Measurements from ENCODE around the gene POU2AF1. TPM values are rescaled to one million over a fixed set of nuclear protein-coding genes. Genes with fewer than 3 reads are reported as not detected.
"Not testable (repeated sequence)": the region's sequence is repeated elsewhere in the genome, so short reads cannot be mapped to it uniquely, and the experiment has no call there.

Gene POU2AF1
- total and polyA plus RNA-seq, 12 donors = 0.03 to 1.7 (median 0.55) TPM; not detected in 6

DNA sequence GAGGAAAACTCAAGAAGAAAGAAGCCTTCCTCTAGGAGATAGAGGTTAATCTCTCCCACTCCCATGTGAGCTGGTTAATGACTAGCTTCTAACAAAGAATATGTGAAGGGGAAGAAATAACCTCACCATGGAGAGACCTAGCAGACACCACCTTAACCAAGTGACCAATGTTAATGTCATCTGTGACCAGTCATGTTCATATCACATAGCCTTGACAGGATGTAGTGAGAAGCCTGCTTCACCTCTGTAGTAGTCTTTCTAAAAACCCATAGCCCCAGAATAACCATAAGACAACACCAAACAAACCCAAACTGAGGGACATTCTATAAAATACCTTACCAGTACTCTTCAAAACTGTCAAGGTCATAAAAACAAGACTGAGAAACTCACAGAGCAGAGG, 21.5 kb upstream of the POU2AF1 start:
- intact Hi-C loops (cut with DNase I) = no loop called here
- no peak overlapping the region for H3K27ac ChIP-seq
- TF ChIP-seq, protein P1, sequence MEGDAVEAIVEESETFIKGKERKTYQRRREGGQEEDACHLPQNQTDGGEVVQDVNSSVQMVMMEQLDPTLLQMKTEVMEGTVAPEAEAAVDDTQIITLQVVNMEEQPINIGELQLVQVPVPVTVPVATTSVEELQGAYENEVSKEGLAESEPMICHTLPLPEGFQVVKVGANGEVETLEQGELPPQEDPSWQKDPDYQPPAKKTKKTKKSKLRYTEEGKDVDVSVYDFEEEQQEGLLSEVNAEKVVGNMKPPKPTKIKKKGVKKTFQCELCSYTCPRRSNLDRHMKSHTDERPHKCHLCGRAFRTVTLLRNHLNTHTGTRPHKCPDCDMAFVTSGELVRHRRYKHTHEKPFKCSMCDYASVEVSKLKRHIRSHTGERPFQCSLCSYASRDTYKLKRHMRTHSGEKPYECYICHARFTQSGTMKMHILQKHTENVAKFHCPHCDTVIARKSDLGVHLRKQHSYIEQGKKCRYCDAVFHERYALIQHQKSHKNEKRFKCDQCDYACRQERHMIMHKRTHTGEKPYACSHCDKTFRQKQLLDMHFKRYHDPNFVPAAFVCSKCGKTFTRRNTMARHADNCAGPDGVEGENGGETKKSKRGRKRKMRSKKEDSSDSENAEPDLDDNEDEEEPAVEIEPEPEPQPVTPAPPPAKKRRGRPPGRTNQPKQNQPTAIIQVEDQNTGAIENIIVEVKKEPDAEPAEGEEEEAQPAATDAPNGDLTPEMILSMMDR (IDR thresholded peaks at IDR 0.05) = no peak
- TF ChIP-seq POLR2A (IDR thresholded peaks at IDR 0.05) = no peak
- H3K9me3 ChIP-seq (replicated peaks in 1 of 3) = no peaks in the 10 kb centered on the region
- H3K27me3 ChIP-seq = no peaks in the 10 kb centered on the region
- no peaks in the 10 kb centered on the region for H3K4me1 ChIP-seq (replicated peaks in 1 of 2)
- DNase-seq = no peak
- H3K36me3 ChIP-seq (replicated peaks in 1 of 2) = no peaks in the 10 kb centered on the region
- H3K4me3 ChIP-seq = no peak overlapping the region

DNA sequence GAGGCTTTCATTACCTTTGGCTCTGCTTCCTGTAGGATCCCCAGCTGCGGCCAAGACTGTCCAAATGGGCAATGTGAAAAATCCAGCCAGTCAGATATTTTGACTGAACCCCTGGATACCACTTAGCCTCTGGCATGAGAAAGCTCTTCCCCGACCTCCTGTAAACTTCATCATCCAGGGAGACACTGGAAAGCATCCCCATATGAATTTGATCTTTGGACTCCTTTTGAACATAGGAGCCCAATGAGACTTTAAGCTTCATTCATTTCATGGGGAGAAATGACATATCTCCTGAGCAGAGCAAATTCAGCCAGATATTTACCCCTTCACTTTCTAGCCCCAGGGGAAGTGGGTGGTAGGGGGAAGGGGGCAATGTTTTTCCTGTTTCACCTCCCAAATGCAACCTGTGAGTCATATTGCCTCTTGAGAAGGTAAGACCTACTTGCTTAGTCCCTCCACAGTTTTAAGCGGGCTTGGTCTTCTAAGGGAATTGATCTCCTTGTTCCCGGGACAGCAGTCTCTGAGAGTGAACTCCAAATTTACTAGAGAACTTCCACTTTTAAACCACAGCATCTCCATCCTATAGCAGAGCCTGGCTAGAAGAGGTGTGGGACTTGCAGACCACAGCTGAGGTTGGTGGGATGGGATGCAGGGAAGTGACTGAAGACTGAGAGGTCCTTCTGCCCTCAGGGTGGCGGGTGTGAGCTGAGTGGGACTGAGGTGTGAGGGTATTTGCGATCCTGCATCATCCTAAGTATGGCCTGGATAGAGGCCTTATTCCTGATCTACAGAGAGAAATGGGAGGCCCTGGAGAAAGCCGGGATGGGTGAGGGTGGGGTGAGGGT, 20.3 kb upstream of the POU2AF1 start:
- Histone ChIP-seq H3K36me3 (replicated peaks in 1 of 2) (no peaks in the 10 kb centered on the region), H3K4me3 (no peak overlapping the region), H3K9me3 (replicated peaks in 1 of 3) (no peaks in the 10 kb centered on the region), H3K4me1 (replicated peaks in 1 of 2) (no peaks in the 10 kb centered on the region), H3K27ac (no peak overlapping the region), H3K27me3 (no peaks in the 10 kb centered on the region)
- TF ChIP-seq, protein P1 (IDR thresholded peaks at IDR 0.05) = no peak
- no peak for TF ChIP-seq POLR2A (IDR thresholded peaks at IDR 0.05)
- intact Hi-C loops (cut with DNase I) = no loop called here
- DNase-seq = no peak
- 80 to 97% (median 94%) methylated on average over 7 of the region's 7 CpGs for WGBS, 4 donors

DNA sequence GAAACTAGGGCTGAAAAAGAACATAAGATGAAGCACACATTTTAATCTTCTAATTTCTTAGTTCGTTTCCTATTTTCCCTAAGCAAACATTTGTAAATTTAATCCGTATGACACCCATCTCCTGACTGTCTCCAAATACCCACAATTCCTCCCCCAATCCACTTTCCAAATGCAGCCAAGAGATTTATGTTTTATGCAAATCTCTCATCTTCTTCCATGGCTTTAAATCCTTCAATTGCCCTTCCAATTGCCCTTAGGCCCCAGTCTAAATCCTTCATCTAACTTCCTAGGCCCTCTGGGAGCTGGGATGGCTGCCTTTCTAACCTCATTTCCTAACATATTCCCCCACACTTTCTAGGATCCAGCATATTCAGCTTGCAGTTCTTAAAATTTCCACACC, 18.0 kb upstream of the POU2AF1 start:
- no peak for TF ChIP-seq POLR2A (IDR thresholded peaks at IDR 0.05)
- TF ChIP-seq, protein P1 (IDR thresholded peaks at IDR 0.05) = no peak
- Histone ChIP-seq H3K9me3 (replicated peaks in 1 of 3) (no peaks in the 10 kb centered on the region), H3K4me1 (replicated peaks in 1 of 2) (no peaks in the 10 kb centered on the region), H3K36me3 (replicated peaks in 1 of 2) (no peaks in the 10 kb centered on the region), H3K4me3 (no peak overlapping the region), H3K27ac (no peak overlapping the region), H3K27me3 (no peaks in the 10 kb centered on the region)
- WGBS, 4 donors = 74 to 78% (median 75%) methylated on average over 2 of the region's 2 CpGs
- intact Hi-C loops (cut with DNase I) = no loop called here
- DNase-seq = no peak

DNA sequence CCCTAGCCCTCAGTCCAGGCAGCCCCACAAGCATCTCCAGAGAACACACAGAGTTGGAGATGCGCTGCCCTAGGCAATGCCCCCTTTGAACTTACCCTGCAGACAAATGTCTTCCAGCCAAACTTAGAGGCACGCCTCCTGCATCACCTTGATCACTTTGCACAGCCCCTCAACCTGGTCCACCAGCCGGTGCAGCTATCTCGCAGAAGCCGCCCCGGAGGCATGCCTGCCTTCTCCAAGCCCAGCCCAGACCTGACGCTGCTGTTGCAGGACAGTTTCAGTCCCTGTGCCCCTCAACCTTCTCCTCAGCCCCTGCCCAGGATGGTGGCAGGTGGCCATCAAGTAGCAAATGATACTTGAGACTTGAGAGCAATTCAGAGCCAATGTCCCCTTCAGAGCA, 16.7 kb upstream of the POU2AF1 start:
- intact Hi-C loops (cut with DNase I) = no loop called here
- Histone ChIP-seq H3K9me3 (replicated peaks in 1 of 3) (no peaks in the 10 kb centered on the region), H3K27ac (no peak overlapping the region), H3K36me3 (replicated peaks in 1 of 2) (no peaks in the 10 kb centered on the region), H3K4me1 (replicated peaks in 1 of 2) (no peaks in the 10 kb centered on the region), H3K27me3 (no peaks in the 10 kb centered on the region), H3K4me3 (no peak overlapping the region)
- no peak for DNase-seq
- TF ChIP-seq POLR2A (IDR thresholded peaks at IDR 0.05) = no peak
- WGBS, 4 donors = 93 to 98% (median 93%) methylated on average over 6 to 7 of the region's 7 CpGs

DNA sequence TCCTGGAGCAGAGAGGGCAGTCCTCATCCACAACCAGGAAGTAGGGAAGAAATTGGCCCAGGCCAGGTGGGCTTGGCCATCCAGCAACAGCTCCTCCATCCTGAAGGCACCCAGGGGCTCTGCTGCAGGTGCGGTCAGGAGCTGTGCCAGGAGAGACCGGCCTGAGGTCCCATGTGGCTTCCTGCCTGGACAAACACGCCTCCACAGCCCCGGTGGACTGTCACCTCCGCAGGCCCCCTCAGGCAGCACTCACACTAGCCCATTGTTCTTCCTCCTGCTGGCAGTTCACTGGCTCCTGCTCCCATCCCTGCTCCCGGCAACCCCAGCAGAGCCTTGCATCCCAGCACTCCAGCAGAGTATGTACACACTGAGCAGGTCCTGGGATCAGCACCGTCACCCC, 16.0 kb upstream of the POU2AF1 start:
- DNase-seq = no peak
- Histone ChIP-seq H3K4me3 (no peak overlapping the region), H3K9me3 (replicated peaks in 1 of 3) (no peaks in the 10 kb centered on the region), H3K4me1 (replicated peaks in 1 of 2) (no peaks in the 10 kb centered on the region), H3K27ac (no peak overlapping the region), H3K36me3 (replicated peaks in 1 of 2) (no peaks in the 10 kb centered on the region), H3K27me3 (no peaks in the 10 kb centered on the region)
- no peak for TF ChIP-seq POLR2A (IDR thresholded peaks at IDR 0.05)
- TF ChIP-seq, protein P1 (IDR thresholded peaks at IDR 0.05) = no peak
- 76 to 91% (median 80%) methylated on average over 7 of the region's 7 CpGs for WGBS, 4 donors
- intact Hi-C loops (cut with DNase I) = no loop called here

DNA sequence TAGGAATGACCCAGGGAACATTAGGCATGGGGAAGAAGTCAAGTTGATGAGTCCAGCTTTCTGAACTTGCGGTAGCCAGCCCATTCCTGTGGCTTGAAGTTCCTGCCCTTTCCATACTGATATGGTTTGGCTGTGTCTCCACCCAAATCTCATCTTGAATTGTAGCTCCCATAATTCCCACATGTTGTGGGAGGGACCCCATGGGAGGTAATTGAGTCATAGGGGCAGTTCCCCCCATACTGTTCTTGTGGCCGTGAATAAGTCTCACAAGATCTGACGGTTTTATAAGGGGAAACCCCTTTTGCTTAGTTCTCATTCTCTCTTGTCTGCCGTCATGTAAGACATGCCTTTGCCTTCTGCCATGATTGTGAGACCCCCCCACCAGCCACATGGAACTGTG, 15.1 kb upstream of the POU2AF1 start:
- H3K27ac ChIP-seq; H3K9me3 ChIP-seq (replicated peaks in 1 of 3); intact Hi-C loops (cut with DNase I); H3K4me1 ChIP-seq (replicated peaks in 1 of 2); H3K27me3 ChIP-seq; DNase-seq; H3K36me3 ChIP-seq (replicated peaks in 1 of 2); H3K4me3 ChIP-seq: not testable (repeated sequence)
- 63 to 81% (median 66%) methylated on average over 4 of the region's 4 CpGs for WGBS, 4 donors

Data from adrenal gland (tissue), 12 donors.